NCI-H1694 (cell line): ENCODE measurements around the gene HYPK.

Experiments
- DNase-seq: peaks from one replicate; lab custom pipeline; 2025; lab: John Stamatoyannopoulos, UW

The HYPK gene, protein sequence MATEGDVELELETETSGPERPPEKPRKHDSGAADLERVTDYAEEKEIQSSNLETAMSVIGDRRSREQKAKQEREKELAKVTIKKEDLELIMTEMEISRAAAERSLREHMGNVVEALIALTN

DNA sequence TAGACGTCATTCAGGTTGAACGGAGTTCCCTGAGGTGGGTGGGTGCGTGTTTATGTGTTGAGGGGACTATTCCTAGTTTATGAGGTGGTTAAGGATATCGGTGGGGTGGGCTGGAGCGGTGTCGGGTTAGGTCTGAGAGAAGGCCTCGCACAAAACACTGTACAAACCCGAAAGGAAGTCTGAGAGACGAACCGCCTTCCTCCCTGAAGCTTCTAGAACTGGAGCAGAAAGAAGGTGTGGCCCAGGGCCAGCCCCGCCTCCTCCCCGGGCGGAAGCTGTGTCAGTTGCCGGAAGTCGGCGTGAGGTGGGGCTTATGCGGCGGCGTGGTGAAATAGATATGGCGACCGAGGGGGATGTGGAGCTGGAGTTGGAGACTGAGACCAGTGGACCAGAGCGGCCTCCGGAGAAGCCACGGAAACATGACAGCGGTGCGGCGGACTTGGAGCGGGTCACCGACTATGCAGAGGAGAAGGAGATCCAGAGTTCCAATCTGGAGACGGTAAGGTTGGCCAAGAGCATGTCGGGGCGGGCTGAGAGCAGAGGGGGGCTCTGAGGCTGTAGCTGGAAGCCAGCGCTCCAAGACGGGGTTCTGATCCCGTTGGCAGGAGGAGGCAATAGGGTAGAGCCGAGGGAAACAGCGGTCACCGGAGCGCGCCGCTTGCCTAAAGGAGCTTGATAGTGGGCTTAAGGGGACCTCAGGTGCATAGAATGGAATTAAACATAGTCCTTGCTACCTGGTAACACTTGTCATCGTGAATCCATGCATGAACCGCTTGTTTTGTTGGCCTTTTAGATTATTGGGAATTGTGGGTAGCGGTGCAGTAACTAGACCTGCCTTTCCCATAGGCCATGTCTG, at the start of gene HYPK:
Gene HYPK, plus strand, starts transcription at position 314 of the 856 bp plus-strand sequence. Its CDS starts 24 bp downstream, at position 338.
- DNase-seq, result peak; percentile 49

DNA sequence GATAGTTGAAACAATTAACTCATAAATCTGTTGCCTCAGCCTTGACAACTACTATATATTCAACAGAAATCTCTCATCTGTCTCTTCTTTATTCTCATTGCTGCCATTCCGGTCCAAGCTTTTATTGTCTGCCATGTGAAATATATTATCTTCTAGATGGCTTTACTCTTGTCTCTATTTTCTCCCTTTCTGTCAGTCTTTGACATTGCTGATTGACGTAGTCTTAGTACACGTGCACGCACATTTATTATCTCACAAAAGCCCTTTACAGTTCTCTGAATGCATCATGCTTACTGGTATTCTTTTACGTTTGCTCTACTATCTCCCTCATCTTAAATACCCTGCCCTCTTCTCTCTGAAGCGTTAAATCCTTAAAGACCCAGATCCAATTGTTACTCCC, 48.5 kb upstream of the HYPK start:
- no peak for DNase-seq

DNA sequence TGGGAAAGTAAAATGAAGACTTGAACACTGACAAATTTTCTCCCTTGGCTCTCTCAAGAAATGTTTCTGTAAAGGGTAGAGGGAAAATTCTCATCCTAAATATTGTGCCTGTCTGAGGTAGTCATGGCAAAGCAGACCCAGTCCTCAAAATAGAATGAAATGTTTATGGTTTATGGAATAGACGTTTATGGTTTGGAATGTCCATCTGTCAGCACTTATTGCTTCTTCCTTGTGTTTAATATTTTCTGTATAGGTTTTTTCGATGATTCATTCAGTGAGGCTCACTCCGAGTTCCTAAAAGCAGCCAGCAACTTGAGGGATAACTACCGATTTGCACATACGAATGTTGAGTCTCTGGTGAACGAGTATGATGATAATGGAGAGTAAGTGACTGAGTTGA, 37.6 kb upstream of the HYPK start:
- DNase-seq, result no peak

DNA sequence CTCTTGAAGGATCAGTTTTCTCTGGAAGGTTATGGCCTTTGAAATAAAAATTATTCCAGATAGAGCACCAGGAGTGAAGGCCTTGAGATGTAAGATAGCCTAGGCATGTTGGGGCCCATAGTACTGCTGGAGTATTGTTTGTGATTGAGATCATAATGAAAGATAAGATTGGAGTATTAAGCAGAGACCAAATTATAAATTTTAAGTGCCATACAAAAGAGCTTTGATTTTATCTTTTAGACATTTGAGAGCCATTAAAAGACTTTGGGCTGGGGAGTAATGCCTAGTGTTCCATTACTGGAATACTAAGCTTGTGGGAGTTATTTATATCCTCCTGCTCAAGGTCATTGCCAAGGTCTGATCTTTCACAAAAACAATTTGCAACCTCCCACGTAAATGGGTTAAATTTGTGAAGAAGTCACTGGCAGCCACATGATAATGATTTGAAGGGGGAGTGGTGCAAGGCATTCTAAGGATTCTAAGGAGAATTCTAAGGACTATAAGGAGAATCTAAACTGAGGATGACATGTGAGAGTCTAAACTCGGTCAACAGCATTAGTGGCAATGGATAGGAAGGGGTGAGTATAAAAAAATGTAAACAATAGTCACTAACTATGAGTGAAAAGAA, 36.5 kb upstream of the HYPK start:
- DNase-seq, result no peak

DNA sequence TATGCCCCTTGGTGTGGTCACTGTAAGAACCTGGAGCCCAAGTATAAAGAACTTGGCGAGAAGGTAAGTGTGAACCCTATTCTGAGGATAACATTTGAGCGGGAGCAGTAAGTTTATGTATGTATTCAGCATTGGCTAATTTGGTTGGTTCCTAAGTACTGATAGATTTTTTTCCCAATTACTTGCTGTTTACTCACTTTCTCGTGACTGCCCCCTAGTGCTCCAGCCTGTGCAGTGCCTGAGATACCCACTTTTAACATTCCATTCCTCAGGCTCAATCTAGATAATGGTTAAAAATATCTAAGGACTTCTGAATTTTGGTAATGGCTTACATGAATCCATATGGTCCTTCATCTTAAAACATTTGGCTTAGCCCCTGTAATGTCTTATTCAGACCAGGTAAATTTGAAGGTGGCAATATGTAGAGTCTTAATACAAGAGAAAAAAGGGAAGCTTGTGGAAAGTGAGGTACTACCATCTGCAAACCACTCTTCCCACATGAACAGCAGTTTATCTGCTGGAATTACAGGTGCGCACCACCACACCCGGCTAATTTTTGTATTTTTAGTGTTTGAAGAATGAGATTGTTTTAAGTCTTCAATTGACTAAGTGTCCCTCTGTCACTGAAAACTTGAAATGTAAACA, 30.7 kb upstream of the HYPK start:
- peak; percentile 31 for DNase-seq

DNA sequence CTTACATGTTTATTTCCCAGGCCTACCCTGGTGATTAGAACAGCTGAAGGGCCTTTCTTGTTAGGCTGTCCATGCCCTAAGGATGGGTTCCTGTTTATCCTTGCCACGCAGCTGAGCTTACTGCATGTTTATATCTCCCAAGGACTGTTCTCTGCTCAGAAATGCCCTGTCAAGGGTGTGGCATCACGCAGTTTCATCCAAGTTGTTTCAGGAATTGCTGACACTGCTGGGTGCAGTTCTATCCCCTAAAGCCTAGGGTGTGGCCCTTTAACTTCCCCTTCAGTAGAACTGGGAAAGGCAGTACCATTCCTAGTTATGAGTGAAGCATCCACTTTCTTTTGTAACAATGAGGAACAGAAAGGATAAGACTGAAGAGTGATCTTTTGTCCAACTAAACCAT, 28.6 kb upstream of the HYPK start:
- no peak for DNase-seq

DNA sequence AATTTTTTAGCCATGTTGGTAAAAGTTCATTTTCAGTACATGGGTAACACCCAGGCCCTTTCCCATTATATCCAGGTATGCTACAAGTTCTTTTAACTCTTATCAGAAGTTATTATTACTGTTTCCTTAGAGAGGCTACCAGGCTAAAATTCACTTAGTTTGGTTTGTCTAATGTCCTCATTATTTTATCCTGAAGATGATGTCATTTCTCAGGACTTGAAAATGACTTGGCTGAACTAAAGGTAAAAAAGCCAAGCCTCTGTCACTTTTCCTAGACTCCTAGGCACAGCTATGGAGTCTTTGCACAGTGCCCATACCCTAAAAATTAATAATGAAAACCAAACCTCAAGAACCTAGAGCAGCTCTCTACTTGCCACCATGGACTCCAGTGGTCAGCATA, 27.8 kb upstream of the HYPK start:
- DNase-seq, result no peak

DNA sequence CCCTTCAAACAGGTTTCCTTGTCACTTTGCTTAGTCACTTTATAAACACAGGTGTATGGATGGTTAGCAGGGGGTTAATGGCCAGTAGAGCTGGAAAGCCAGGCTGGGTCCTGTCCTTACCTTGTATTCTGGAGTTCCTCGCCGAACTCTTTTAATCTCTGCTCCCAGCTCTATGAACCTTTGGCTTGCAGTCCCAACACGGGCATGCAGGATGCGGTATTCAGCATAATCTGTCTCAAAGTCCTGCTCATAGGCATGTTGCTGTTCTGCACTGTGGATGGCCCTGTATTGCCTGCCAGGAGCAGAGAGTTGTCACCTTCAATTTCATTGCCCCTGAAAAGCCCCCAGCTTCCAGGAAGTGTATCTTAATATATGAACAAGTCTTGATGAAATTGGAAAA, 26.3 kb upstream of the HYPK start:
- DNase-seq, result no peak

DNA sequence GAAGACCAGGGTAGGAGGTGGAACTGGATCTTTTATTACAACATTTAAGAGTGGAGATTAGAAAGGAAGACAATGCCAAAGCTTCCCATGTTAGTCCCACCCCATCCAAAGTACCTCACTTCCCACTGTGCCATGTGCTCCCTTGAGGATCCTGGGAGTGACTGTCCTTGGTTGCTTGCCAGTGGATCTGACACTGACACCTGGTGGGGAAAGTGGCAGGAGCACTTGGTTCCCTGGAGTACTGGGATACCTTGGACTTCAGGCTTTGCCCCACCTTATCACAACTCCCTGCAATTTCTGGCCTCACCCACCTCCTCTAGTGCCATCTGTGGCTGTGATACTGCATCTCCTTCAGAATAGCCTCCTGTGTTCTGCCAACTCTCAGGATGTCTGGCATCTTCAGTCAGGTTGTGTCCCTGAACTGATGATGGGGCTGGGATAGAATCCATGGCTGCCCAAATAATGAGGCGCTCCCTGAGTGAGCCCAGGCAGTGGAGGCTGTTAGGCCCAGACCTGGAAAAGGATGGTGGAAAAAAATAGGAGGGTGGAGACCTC, 24.9 kb upstream of the HYPK start:
- DNase-seq, result peak; percentile 49

DNA sequence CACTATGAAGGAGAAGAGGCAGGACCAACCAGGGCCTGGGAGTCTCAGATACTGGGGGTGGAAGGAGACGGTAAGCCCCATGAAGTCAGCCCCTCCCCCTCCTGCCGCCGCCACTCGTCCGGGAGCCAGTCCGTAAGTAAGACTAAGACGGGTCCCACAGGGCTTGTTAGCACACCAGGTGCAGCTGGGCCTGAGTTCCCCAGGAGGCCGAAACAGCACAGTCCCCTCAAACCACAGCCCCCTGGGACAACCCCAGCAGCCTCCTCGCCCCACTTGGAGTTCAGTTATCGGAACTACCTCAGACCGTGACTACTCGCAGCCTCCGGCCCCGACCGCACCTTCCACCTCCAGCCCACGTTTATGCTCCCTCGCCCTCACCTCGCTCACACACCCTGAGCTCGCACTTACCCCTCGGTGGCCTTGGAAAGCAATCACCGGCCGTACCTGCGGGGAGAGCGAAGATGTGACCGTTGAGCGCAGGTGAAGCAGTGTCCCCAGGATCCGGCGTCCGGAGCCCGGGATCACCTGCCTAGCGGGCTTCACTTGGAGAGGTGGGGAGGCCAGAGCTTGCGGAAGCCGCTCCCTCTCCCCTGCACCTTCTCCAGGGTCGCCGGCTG, 24.2 kb upstream of the HYPK start:
- DNase-seq, result no peak

DNA sequence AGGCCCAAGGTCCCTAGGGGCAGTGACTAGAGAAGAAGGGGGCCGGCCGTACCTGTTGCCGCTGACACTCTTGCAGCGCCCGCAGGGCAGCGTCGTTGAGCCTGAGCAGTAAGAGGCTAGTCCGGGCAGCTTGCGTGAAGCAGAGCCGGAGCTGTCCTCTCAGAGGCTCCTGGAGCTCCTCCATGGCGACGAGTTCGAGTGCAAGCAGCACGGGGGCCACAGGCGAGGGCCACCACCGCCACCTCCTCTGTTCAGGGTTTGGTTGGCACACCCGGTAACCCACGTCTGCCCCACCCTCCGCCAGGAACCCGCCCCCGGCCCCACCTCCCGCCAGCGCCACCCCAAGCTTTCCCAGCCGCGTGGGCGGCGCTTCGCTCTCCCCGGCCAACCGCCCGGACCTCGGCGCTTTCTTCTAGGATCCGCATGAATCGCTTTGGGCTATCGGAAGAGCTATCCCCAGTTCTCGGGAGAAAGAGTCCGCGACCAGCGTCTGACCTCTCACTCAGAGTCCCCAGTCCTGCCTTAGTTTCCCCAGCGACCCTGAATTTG, 23.6 kb upstream of the HYPK start, which contains the start of gene ELL3:
Gene ELL3, minus strand, starts transcription at position 249 of the 549 bp plus-strand sequence. Its CDS starts 65 bp downstream, at position 184.
- peak; percentile 37 for DNase-seq

DNA sequence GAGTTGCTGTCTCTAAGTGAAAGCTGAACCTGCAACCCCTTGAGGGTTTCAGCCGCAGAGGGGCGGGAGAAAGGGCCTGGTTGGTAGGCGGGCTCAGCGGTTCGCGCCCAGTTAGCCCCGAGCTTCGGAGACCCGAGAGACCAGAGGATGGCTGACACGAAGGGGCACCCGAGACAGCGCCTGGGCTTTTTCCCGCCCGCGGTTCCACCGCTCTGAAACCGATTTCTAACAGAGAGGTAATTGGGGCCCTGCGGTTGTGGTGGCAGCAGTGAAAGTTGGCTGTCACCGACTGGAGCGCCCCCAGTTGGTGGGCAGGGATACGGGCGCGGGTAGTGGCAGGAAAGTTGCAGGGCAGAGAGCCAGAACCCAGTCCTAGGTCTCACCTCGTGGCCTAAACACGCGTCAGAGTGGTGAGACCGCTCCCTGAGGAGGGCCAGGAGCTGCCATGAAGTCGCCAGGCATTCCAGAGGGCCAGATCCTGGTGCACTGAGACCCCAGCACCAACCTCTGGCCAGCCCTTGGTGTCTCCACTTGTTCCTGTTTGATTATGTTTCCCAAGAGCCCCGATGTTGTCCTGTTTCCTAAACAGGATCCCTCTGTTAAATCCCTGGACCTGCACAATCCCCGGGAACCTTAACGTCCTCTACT, 23.0 kb upstream of the HYPK start:
- DNase-seq, result peak; percentile 76

DNA sequence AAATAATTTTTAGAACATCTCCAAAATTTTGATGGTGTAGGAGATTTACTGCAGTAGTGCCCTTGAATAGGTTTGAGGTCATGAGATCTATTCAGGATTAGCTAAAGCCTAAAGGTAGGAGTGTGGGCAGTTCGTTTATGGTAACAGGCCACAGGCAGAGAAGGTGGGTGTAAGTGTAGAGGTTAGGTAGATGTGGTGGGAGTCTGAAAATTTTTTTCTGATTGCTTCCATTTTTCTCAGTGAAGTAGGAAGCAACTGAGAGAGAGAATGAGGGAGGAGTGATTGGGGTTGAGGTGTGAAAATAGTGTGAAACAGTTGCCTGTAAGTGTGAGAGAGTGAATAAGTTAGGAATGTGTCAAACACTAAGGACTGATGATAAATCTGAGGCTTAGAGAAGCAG, 21.4 kb upstream of the HYPK start:
- DNase-seq, result no peak

DNA sequence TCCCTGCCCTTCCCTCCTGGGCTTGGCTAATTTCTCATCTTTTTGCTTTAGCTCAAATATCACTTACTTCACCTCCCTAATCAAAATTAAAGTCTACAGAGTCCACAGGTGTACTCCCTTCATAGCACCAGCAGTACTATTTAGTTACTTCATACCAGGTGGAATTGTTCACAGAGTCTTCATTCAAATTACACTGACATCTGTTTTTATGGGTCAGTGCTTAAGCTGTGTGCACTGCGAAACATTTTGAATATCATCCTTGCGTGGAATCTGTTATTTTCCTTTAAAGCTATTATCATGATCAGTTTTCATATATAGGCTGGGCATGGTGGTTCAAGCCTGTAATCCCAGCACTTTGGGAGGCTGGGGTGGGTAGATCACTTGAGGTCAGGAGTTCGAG, 11.0 kb upstream of the HYPK start:
- no peak for DNase-seq

DNA sequence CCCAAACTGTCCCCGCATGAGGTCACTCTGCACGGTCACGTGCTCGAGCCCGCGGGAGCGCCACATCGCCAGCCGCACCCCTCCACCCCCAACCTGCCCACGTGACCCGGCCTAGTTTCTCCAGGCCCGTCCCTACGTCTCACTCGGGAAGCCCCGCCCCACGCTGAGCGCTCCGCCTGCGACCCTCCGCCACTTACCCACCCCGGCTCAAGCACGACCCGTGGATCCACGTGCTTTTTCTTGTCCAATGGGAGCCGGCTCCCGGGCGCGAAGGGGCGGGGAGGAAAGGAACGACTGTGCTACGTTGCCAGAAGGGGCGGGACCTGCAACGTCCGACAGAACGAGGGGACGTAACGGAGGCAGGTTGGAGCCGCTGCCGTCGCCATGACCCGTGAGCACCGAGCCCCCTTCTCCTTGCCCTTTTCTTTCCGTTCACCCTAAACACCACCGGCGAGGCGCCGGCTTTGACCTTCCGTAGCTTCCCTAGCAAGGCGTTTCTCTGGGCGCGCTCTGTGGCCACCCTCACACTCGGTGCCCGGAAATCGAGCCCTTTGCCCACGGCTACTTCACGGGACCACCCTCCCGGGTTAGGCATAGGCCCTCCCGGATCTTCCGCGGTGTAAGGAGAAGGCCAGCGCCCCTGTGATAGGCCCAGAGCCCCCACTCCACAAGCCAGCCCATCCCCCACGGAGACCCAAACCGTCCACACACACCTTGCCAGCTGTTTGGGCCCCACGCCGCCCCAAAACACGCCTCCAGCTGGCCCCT, 8.2 kb upstream of the HYPK start, which contains the start of gene SERF2:
Gene SERF2, plus strand, starts transcription at position 328 of the 768 bp plus-strand sequence. Its CDS starts 57 bp downstream, at position 385.
- peak; percentile 95 for DNase-seq

DNA sequence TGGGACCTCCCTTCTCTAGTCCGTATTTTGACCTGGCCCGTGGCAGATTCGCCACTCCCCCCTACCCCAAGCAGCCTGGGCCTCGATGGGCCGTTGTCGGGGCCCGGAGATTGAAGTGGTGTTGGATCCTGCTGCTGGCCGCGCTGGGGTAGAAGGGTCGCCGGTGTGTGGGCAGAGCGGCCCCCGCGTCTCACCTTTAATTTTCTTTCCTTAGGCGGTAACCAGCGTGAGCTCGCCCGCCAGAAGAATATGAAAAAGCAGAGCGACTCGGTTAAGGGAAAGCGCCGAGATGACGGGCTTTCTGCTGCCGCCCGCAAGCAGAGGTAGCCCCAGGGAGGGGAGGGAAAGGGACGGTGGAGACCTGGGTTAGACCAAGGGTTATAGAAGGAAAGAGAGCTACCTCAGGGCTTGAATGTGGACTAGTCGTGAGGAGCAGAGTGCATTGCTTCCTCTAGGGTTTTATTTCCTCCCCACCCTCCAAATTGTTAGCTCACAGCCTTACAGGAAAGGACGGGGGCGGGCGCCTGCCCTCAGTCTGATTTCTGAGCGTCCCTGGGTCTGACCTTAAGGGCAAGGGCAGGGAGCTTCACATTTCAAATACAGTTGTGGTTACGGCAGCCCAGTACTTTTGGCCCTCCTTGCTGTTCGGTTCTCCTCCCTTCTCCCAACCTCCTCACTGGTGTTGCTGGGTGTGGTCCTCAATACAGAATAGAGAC, 7.5 kb upstream of the HYPK start:
- DNase-seq, result no peak

DNA sequence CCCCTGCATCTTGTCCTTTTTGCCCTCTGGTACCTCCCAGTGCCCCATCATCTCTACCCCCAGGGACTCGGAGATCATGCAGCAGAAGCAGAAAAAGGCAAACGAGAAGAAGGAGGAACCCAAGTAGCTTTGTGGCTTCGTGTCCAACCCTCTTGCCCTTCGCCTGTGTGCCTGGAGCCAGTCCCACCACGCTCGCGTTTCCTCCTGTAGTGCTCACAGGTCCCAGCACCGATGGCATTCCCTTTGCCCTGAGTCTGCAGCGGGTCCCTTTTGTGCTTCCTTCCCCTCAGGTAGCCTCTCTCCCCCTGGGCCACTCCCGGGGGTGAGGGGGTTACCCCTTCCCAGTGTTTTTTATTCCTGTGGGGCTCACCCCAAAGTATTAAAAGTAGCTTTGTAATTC, 6.8 kb upstream of the HYPK start:
- DNase-seq, result no peak

DNA sequence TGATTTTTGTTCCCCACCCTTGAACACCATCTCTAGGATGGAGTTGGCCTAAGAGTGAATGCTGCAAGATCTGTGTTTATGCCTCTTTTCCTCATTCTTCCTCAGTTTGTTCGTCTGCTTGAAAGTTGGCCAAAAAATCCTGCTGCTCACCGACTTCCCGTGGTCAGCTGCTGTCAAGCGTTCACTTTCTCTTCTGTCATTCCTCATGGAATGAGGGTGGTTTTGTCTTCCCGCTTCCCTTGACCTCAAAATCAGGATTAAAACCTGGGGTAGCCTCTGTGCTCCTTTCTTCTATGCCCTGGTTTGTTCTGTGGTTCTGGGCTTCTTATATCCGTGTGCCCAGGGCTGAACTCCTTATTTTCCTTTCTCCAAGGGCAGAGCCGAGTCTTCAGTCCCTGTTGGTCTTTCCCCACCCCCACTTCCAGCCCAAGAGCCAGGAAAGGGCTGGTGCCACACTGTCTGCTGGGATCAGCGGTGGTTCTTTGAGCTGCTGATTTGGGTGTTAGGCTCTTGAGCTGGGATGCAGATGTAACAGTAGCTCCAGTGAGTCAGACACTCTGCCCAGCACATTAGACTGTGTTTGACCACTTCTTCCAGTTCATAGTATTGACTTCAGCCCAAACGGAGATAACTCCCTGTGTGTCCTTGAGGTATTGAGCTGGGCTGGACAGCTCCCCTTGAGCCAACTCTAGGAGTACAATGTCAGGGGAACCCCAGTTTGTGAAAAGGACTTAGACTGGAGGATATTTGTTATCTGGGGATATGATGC, 5.9 kb upstream of the HYPK start:
- DNase-seq, result no peak

DNA sequence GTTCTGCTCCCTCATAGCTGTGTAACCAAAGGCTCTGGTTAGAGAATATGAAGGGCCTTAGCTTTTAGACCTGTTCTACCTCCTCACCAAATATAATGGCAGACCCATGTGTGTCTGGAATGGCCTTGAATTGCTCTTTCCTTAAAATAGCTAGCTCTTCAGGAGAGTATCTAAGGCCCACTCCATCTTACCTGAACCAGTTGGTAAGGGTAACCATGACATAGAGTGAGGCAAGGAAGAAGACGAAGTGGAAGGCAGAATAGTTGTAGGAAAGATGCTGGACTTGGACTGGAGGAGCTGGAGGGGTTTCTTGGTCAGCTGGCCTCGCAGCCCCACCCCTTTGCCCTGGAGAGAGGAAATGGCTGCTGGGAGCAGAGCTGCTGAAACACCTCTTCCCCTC, 5.2 kb upstream of the HYPK start:
- no peak for DNase-seq
